IPS-20b (cell line): Measurements from ENCODE around the gene OAS3.
"Not testable (repeated sequence)": the region's sequence is repeated elsewhere in the genome, so short reads cannot be mapped to it uniquely, and the experiment has no call there.

Source experiments
- H3K27ac ChIP-seq: one replicate; pipeline ENCODE4 v1.5.1; 2013; ENCODE audit warnings: low read length
- H3K27me3 ChIP-seq: 2 replicates; pipeline ENCODE4 v1.6.1; 2013; ENCODE audit warnings: mild to moderate bottlenecking, low read length, inconsistent platforms; ENCODE audit not compliant: insufficient read depth
- H3K36me3 ChIP-seq: 2 replicates; pipeline ENCODE4 v1.6.1; 2013; ENCODE audit warnings: low read depth, mild to moderate bottlenecking, inconsistent platforms, low read length, moderate library complexity; ENCODE audit not compliant: insufficient read depth
- H3K4me1 ChIP-seq: 2 replicates; pipeline ENCODE4 v1.6.1; 2013; ENCODE audit warnings: mild to moderate bottlenecking, control low read depth, inconsistent platforms, low read length, moderate library complexity; ENCODE audit not compliant: insufficient read depth
- H3K4me3 ChIP-seq: 2 replicates; pipeline ENCODE4 v1.5.1; 2013; ENCODE audit warnings: mild to moderate bottlenecking, low read length, inconsistent platforms
- H3K9ac ChIP-seq: 2 replicates; pipeline ENCODE4 v1.6.1; 2013; ENCODE audit warnings: low read depth, mild to moderate bottlenecking, inconsistent platforms, low read length, moderate library complexity
- H3K9me3 ChIP-seq: 2 replicates; pipeline ENCODE4 v1.6.1; 2013; ENCODE audit warnings: mild to moderate bottlenecking, low read depth, low read length, inconsistent platforms; ENCODE audit not compliant: insufficient read depth

Gene OAS3

DNA sequence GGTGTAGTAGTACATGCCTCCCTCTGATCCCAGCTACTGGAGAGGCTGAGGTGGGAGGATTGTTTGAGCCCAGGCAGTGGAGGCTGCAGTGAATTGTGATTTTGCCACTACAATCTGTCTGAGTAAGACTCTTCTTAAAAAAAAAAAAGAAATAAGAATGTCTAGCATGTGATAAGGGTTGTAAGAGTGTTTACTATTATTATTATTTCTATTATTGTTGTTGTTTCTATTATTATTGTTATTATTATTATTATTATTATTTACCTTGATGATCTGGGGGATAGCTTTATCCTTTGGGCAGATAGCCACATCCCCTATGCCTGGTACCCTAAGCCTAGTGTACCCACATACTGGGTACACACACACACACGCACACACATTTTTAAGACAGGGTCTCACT, 4.3 kb downstream of the OAS3 start:
- Histone ChIP-seq H3K27me3 (peaks cover 25% of the 10 kb centered on the region), H3K36me3 (no peaks in the 10 kb centered on the region), H3K4me1 (no peaks in the 10 kb centered on the region; the same call in 1 of the 2 replicates), H3K27ac (no peak overlapping the region), H3K4me3 (no peak overlapping the region), H3K9ac (no peak overlapping the region), H3K9me3 (no peaks in the 10 kb centered on the region)

DNA sequence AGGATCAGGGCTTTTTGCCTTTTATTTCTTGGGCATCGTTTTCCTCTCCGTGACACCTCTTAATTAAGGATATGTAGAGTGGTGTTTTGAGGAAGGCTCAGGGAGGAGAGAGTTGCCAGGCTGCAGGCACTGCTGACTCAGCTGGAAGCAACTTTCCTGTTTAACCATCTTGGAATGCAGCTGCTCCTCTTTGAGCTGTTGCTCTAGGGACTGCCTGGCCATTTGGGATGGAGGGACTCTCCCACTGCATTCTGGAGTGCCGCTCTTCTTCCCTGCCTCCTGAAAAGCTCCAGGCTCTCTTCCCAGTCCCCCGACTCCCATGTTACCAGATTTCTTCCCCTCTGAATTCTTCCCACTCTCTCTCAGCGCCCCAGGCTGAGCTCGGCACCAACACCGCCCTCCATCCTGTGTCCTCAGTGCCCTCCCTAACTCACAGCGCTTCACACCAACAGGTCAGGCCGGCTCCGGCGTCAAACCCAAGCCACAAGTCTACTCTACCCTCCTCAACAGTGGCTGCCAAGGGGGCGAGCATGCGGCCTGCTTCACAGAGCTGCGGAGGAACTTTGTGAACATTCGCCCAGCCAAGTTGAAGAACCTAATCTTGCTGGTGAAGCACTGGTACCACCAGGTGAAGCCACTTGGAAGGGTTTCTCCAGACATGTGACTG, 5.9 kb downstream of the OAS3 start:
- Histone ChIP-seq H3K36me3 (no peaks in the 10 kb centered on the region), H3K27me3 (peaks cover 9% of the 10 kb centered on the region; the same call in 1 of the 2 replicates), H3K4me3 (no peak overlapping the region), H3K9me3 (no peaks in the 10 kb centered on the region), H3K9ac (no peak overlapping the region), H3K27ac (no peak overlapping the region), H3K4me1 (no peaks in the 10 kb centered on the region)

DNA sequence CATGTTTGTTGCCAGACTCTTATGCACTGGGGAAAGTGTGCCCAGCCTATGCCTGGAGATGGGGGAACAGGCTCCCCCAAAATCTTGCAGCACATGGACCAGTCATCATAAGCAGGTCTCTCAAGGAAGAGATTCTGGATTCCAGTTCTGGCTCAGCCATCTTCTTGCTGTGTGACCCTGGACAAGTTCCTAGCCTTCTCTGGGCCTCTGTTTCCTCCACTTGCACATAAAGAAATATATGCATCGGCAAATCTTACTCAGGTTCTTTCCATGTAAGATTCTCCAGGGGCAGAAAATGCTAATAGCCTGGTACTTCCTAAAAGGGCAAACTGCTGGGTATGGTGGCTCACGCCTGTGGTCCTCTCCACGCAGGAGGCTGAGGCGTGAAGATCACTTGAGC, 7.2 kb downstream of the OAS3 start:
- Histone ChIP-seq H3K9me3 (no peaks in the 10 kb centered on the region), H3K27ac (no peak overlapping the region), H3K4me3 (no peak overlapping the region), H3K4me1 (no peaks in the 10 kb centered on the region), H3K9ac (no peak overlapping the region), H3K36me3 (no peaks in the 10 kb centered on the region), H3K27me3 (no peaks in the 10 kb centered on the region; the same call in 1 of the 2 replicates)

DNA sequence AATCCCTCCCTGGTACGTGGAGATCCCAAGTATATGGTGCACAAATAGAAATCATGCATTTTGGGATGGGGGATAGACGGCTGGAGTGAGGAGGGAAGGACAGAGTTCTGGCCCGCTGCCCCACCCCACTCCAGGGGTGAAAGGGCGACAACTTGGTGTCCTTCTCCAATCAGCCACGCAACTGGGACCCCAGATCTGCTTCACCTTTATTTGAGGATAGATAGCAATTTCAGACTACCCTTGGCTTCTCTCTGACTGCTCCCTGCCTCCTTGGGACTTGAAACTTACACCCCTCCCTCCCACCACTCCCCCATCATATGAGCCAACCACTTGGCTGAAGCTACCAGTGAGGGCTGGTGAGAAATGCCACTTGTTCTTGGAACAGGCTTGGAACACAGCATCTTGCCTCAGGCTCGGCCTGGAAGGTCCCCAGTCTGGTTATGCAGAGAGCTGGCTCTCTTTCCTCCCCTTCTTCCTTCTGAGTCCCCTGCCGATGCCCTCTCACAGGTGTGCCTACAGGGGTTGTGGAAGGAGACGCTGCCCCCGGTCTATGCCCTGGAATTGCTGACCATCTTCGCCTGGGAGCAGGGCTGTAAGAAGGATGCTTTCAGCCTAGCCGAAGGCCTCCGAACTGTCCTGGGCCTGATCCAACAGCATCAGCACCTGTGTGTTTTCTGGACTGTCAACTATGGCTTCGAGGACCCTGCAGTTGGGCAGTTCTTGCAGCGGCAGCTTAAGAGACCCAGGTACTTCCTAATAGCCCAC, 8.1 kb downstream of the OAS3 start:
- Histone ChIP-seq H3K4me3 (no peak overlapping the region), H3K36me3 (no peaks in the 10 kb centered on the region), H3K4me1 (no peaks in the 10 kb centered on the region), H3K9ac (no peak overlapping the region), H3K27me3 (no peaks in the 10 kb centered on the region), H3K9me3 (no peaks in the 10 kb centered on the region), H3K27ac (no peak overlapping the region)

DNA sequence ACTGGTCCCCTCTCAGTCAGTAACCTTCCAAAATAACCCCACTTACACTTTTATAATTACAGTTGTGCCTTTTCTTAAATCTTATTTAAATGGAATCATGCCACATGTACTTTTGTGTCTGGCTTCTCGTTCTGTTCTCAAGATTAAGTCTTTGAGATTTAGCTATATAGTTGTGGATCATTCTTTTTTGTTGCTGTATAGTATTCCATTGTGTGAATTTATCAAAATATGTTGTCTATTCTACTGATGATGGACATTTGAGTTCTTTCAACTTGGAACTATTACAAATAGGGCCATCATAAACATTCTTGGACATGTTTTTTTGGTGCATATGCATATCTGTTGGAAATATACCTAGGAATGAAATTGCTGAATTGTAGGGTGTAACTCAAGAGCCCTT, 9.0 kb downstream of the OAS3 start:
- Histone ChIP-seq H3K36me3 (no peaks in the 10 kb centered on the region), H3K4me1 (no peaks in the 10 kb centered on the region), H3K27me3 (no peaks in the 10 kb centered on the region), H3K9me3 (no peaks in the 10 kb centered on the region), H3K4me3 (no peak overlapping the region), H3K27ac (no peak overlapping the region), H3K9ac (no peak overlapping the region)

DNA sequence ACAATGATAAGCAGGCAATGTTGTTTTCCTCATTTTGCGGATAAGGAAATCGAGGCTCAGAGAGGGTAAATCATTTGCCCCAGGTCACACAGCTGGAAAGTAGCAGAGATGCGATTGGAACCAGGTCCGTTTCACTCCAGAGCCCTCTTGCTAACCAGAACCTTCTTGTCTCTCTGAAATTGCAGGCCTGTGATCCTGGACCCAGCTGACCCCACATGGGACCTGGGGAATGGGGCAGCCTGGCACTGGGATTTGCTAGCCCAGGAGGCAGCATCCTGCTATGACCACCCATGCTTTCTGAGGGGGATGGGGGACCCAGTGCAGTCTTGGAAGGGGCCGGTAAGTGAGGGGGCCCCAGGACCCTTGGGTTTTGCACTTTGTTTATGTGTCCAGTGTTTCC, 9.5 kb downstream of the OAS3 start:
- H3K27me3 ChIP-seq = no peaks in the 10 kb centered on the region
- no peaks in the 10 kb centered on the region for H3K9me3 ChIP-seq
- H3K27ac ChIP-seq = no peak overlapping the region
- no peaks in the 10 kb centered on the region for H3K4me1 ChIP-seq
- H3K4me3 ChIP-seq = no peak overlapping the region
- no peaks in the 10 kb centered on the region for H3K36me3 ChIP-seq
- no peak overlapping the region for H3K9ac ChIP-seq

DNA sequence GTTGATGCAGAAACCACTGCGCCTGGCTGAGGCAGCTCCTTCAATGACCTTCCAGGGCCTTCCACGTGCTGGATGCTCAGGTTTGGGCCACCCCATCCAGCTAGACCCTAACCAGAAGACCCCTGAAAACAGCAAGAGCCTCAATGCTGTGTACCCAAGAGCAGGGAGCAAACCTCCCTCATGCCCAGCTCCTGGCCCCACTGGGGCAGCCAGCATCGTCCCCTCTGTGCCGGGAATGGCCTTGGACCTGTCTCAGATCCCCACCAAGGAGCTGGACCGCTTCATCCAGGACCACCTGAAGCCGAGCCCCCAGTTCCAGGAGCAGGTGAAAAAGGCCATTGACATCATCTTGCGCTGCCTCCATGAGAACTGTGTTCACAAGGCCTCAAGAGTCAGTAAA, 10.5 kb downstream of the OAS3 start:
- H3K27ac ChIP-seq = no peak overlapping the region
- H3K9me3 ChIP-seq = no peaks in the 10 kb centered on the region
- H3K36me3 ChIP-seq = no peaks in the 10 kb centered on the region

DNA sequence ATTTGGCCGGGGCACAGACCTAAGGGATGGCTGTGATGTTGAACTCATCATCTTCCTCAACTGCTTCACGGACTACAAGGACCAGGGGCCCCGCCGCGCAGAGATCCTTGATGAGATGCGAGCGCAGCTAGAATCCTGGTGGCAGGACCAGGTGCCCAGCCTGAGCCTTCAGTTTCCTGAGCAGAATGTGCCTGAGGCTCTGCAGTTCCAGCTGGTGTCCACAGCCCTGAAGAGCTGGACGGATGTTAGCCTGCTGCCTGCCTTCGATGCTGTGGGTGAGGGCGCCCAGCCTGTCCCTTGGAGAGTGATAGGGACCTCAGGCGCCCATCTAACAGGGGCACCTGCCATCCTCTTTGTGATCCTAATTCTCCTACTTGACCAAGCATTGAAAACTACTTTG, 12.4 kb downstream of the OAS3 start:
- H3K4me1 ChIP-seq = no peaks in the 10 kb centered on the region
- no peak overlapping the region for H3K9ac ChIP-seq
- H3K9me3 ChIP-seq = no peaks in the 10 kb centered on the region
- H3K27me3 ChIP-seq = no peaks in the 10 kb centered on the region
- H3K36me3 ChIP-seq = no peaks in the 10 kb centered on the region
- H3K27ac ChIP-seq = no peak overlapping the region
- no peak overlapping the region for H3K4me3 ChIP-seq

More for the DNA sequence above, 10.5 kb downstream of the OAS3 start:
- no peaks in the 10 kb centered on the region for H3K4me1 ChIP-seq
- H3K27me3 ChIP-seq = no peaks in the 10 kb centered on the region
- no peak overlapping the region for H3K9ac ChIP-seq
- no peak overlapping the region for H3K4me3 ChIP-seq

DNA sequence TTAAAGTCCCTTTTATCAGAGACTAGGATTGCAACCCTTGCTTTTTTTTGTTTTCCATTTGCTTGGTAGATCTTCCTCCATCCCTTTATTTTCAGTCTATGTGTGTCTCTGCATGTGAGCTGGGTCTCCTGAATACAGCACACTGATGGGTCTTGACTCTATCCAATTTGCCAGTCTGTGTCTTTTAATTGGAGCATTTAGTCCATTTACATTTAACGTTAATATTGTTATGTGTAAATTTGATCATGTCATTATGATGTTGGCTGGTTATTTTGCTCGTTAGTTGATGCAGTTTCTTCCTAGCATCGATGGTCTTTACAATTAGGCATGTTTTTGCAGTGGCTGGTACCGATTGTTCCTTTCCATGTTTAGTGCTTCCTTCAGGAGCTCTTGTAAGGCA, 18.9 kb downstream of the OAS3 start:
- H3K27ac ChIP-seq, H3K36me3 ChIP-seq, H3K4me1 ChIP-seq, H3K27me3 ChIP-seq, H3K4me3 ChIP-seq, H3K9ac ChIP-seq: not testable (repeated sequence)
- peaks cover 24% of the 10 kb centered on the region for H3K9me3 ChIP-seq

DNA sequence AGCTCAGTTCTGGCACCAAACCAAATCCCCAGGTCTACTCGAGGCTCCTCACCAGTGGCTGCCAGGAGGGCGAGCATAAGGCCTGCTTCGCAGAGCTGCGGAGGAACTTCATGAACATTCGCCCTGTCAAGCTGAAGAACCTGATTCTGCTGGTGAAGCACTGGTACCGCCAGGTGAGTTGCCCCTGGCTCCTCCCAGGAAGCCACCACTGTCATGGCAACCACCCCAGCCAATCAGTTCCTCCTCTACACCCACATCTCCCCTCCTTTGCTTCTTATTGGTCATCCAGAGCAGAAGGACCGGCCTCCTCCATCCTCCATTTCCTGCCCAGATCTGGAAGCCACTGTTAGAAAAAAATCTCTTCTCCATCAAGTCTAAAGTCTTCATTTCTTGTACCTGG, 22.8 kb downstream of the OAS3 start:
- H3K9ac ChIP-seq = no peak overlapping the region
- no peaks in the 10 kb centered on the region for H3K4me1 ChIP-seq
- H3K36me3 ChIP-seq = no peaks in the 10 kb centered on the region
- H3K4me3 ChIP-seq = no peak overlapping the region
- no peaks in the 10 kb centered on the region for H3K27me3 ChIP-seq
- peaks cover 24% of the 10 kb centered on the region for H3K9me3 ChIP-seq
- no peak overlapping the region for H3K27ac ChIP-seq

DNA sequence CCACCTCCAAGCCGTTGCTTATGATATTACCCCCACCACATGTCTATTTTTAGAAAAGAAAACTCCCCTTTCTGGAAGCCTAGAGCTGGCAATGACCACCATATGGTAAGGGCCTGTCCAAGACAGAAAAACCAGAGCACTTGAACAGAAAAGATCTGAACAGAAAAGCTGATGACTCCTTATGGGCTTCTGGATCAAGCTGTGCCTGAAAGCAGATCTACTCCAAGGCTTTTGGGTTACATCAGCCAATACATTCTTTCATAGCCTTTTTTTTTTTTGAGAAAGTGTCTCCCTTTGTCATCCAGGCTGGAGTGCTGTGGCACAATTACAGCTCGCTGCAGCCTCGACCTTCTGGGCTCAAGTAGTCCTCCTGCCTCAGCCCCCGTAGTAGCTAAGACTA, 23.3 kb downstream of the OAS3 start:
- no peak overlapping the region for H3K9ac ChIP-seq
- no peaks in the 10 kb centered on the region for H3K4me1 ChIP-seq
- no peaks in the 10 kb centered on the region for H3K27me3 ChIP-seq
- no peak overlapping the region for H3K4me3 ChIP-seq
- H3K36me3 ChIP-seq = no peaks in the 10 kb centered on the region
- peaks cover 24% of the 10 kb centered on the region for H3K9me3 ChIP-seq
- no peak overlapping the region for H3K27ac ChIP-seq

DNA sequence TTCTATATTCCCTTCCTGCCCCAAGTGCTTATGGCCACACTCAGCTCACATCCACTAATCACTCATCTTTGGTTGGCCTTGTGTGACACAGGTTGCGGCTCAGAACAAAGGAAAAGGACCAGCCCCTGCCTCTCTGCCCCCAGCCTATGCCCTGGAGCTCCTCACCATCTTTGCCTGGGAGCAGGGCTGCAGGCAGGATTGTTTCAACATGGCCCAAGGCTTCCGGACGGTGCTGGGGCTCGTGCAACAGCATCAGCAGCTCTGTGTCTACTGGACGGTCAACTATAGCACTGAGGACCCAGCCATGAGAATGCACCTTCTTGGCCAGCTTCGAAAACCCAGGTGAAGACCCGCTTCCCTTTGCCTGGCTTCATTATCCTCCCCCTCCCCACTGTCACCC, 24.3 kb downstream of the OAS3 start:
- H3K9me3 ChIP-seq = peaks cover 24% of the 10 kb centered on the region

More for the DNA sequence above, 24.3 kb downstream of the OAS3 start:
- H3K27me3 ChIP-seq = no peaks in the 10 kb centered on the region
- H3K9ac ChIP-seq = no peak overlapping the region
- no peak overlapping the region for H3K27ac ChIP-seq
- no peaks in the 10 kb centered on the region for H3K36me3 ChIP-seq
- H3K4me3 ChIP-seq = no peak overlapping the region
- H3K4me1 ChIP-seq = no peaks in the 10 kb centered on the region
